Liver (tissue), 9 donors: ENCODE measurements around the gene TRUB2. TPM values are rescaled to one million over a fixed set of nuclear protein-coding genes. Genes with fewer than 3 reads are reported as not detected.

Experiments used
- DNase-seq: peaks from one replicate; pipeline ENCODE4 v3.0.0-alpha.2; 2017; ENCODE audit warnings: low spot score
- H3K27ac ChIP-seq, 2 donors: one replicate each; pipeline ENCODE4 v1.7.0; 2013; ENCODE audit warnings: inconsistent platforms in 2 of 2, low read length in 2 of 2, control low read depth in 1 of 2, low read depth in 1 of 2, mild to moderate bottlenecking in 1 of 2
- H3K27me3 ChIP-seq, 4 donors: one replicate each; pipeline versions ENCODE4 v1.6.1 to v1.7.0; 2013; ENCODE audit warnings: low read length in 3 of 4, inconsistent platforms in 1 of 4, mild to moderate bottlenecking in 1 of 4, moderate library complexity in 1 of 4; ENCODE audit not compliant: control insufficient read depth in 4 of 4, insufficient read depth in 4 of 4
- H3K36me3 ChIP-seq, 4 donors: one replicate each; pipeline versions ENCODE4 v1.6.1 to v1.7.0; 2013; ENCODE audit warnings: low read length in 3 of 4, mild to moderate bottlenecking in 3 of 4, low read depth in 1 of 4, moderate library complexity in 1 of 4; ENCODE audit not compliant: control insufficient read depth in 4 of 4, insufficient read depth in 3 of 4
- H3K4me1 ChIP-seq, 4 donors: one replicate each; pipeline versions ENCODE4 v1.6.1 to v1.7.0; 2013; ENCODE audit warnings: low read length in 3 of 4, mild to moderate bottlenecking in 3 of 4, moderate library complexity in 1 of 4; ENCODE audit not compliant: control insufficient read depth in 4 of 4, insufficient read depth in 4 of 4
- H3K4me3 ChIP-seq, 3 donors: one replicate each; pipeline versions ENCODE4 v1.6.1 to v1.7.0; 2013; ENCODE audit warnings: low read length in 3 of 3, control low read depth in 1 of 3, low read depth in 1 of 3, mild to moderate bottlenecking in 1 of 3
- H3K9ac ChIP-seq, 2 donors: one replicate each; pipeline ENCODE4 v1.7.0; 2013; ENCODE audit warnings: low read length in 2 of 2, mild to moderate bottlenecking in 2 of 2, moderate library complexity in 2 of 2, control low read depth in 1 of 2, low read depth in 1 of 2
- H3K9me3 ChIP-seq, 4 donors: one replicate each; pipeline versions ENCODE4 v1.6.1 to v1.7.0; 2013; ENCODE audit warnings: low read length in 3 of 4; ENCODE audit not compliant: control insufficient read depth in 4 of 4
- ATF3 ChIP-seq: IDR thresholded peaks from 2 replicates; pipeline ENCODE4 v1.6.1; 2016; ENCODE audit warnings: antibody characterized with exemption
- CTCF ChIP-seq: fragments of 150-350 bp; IDR thresholded peaks from 2 replicates; pipeline ENCODE4 v1.5.1; 2017; ENCODE audit warnings: improper control_type of control experiment, low read depth, low read length; ENCODE audit not compliant: missing input control
- EGR1 ChIP-seq, 2 donors: IDR thresholded peaks; 2 replicates each; pipeline ENCODE4 v1.6.1; 2016 to 2018; ENCODE audit warnings: antibody characterized with exemption in 2 of 2, low read depth in 2 of 2
- FOXA1 ChIP-seq: IDR thresholded peaks from 2 replicates; pipeline ENCODE4 v1.6.1; 2016; ENCODE audit warnings: antibody characterized with exemption
- FOXA2 ChIP-seq: IDR thresholded peaks from 2 replicates; pipeline ENCODE4 v1.6.1; 2016; ENCODE audit warnings: antibody characterized with exemption
- GABPA ChIP-seq, 2 donors: IDR thresholded peaks in 1 of 2; conservative IDR thresholded peaks in 1 of 2; 2 replicates each; pipeline ENCODE4 v1.6.1; 2016; ENCODE audit warnings: antibody characterized with exemption in 2 of 2, mild to moderate bottlenecking in 1 of 2, moderate library complexity in 1 of 2
- HNF4A ChIP-seq, 2 donors: conservative IDR thresholded peaks; 2 replicates each; pipeline ENCODE4 v1.6.1; 2016; ENCODE audit warnings: antibody characterized with exemption in 2 of 2, mild to moderate bottlenecking in 2 of 2
- HNF4G ChIP-seq: IDR thresholded peaks from 2 replicates; pipeline ENCODE4 v1.6.1; 2016; ENCODE audit warnings: antibody characterized with exemption
- JUND ChIP-seq, 2 donors: IDR thresholded peaks; 2 replicates each; pipeline ENCODE4 v1.6.1; 2016; ENCODE audit warnings: antibody characterized with exemption in 2 of 2
- MAX ChIP-seq: IDR thresholded peaks from 2 replicates; pipeline ENCODE4 v1.6.1; 2016; ENCODE audit warnings: antibody characterized with exemption
- NR2F2 ChIP-seq: IDR thresholded peaks from 2 replicates; pipeline ENCODE4 v1.6.1; 2016; ENCODE audit warnings: antibody characterized with exemption
- RAD21 ChIP-seq, 2 donors: IDR thresholded peaks; 2 replicates each; pipeline ENCODE4 v1.6.1; 2016; ENCODE audit warnings: antibody characterized with exemption in 2 of 2, mild to moderate bottlenecking in 2 of 2
- REST ChIP-seq: IDR thresholded peaks from 2 replicates; pipeline ENCODE4 v1.6.1; 2016; ENCODE audit warnings: antibody characterized with exemption, mild to moderate bottlenecking
- RXRA ChIP-seq, 2 donors: IDR thresholded peaks; 2 replicates each; pipeline ENCODE4 v1.6.1; 2017 to 2018; ENCODE audit warnings: antibody characterized with exemption in 2 of 2, mild to moderate bottlenecking in 1 of 2
- SP1 ChIP-seq: IDR thresholded peaks from 2 replicates; pipeline ENCODE4 v1.6.1; 2018; ENCODE audit warnings: antibody characterized with exemption, mild to moderate bottlenecking
- TAF1 ChIP-seq: conservative IDR thresholded peaks from 2 replicates; pipeline ENCODE4 v1.6.1; 2016; ENCODE audit warnings: antibody characterized with exemption, mild to moderate bottlenecking
- YY1 ChIP-seq: IDR thresholded peaks from 2 replicates; pipeline ENCODE4 v1.6.1; 2016; ENCODE audit warnings: antibody characterized with exemption, mild to moderate bottlenecking
- ZBTB33 ChIP-seq: IDR thresholded peaks from 2 replicates; pipeline ENCODE4 v1.6.1; 2016; ENCODE audit warnings: antibody characterized with exemption
- WGBS: extraction: QIAGEN DNeasy Blood & Tissue Kit; methylation state at CpG from one replicate; pipeline ENCODE4 v1.1.7; 2013; 5-methylcytosine and 5-hydroxymethylcytosine counted together
- polyA plus RNA-seq, 2 donors: library from polyadenylated mRNA; stranded (reverse) in 1 of 2; unstranded in 1 of 2; fragments of 200-250 nt in 1 of 2; fragments of >200 nt in 1 of 2; fragmentation: Nextera tagmentation in 1 of 2; extraction: Ambion mirVana in 1 of 2; gene quantifications; one replicate each; pipeline versions ENCODE4 v1.2.1 to v1.2.3, GENCODE V29; 2013 to 2015
- total RNA-seq, 2 donors: library from RNA; depleted of rRNA; stranded (reverse); fragments of >200 nt; gene quantifications; one replicate each; pipeline ENCODE4 v1.2.3, GENCODE V29; 2014
- donor health status: healthy.
- donor health status: healthy.
- donor health status: healthy.
- donor health status: healthy.
- donor health status: healthy.

The TRUB2 gene
- total and polyA plus RNA-seq, 4 donors = 12.7 to 35.8 (median 19.4) TPM

GRCh38 chr9:128321343-128321742, 904 bp downstream of the TRUB2 start:
- Histone ChIP-seq H3K4me1 (peaks cover 9 to 38% (median 31%) of the 10 kb centered on the region in 4 donors), H3K27ac (no peak overlapping the region), H3K9me3 (no peaks in the 10 kb centered on the region), H3K4me3 (peak overlapping the region; percentile 69 to 89 (median 75)), H3K9ac (no peak overlapping the region), H3K27me3 (no peaks in the 10 kb centered on the region), H3K36me3 (peaks cover 0 to 27% (median 7%) of the 10 kb centered on the region in 4 donors)
- no peak for DNase-seq
- no peak for TF ChIP-seq CTCF
- no peak for TF ChIP-seq HNF4G
- TF ChIP-seq SP1 = no peak
- no peak for TF ChIP-seq FOXA1
- TF ChIP-seq JUND (IDR thresholded peaks at IDR 0.05) = no peak
- no peak for TF ChIP-seq RAD21 (IDR thresholded peaks at IDR 0.05)
- no peak for TF ChIP-seq ATF3
- TF ChIP-seq YY1 = no peak
- TF ChIP-seq RXRA (IDR thresholded peaks at IDR 0.05) = no peak
- TF ChIP-seq ZBTB33 = no peak
- no peak for TF ChIP-seq FOXA2
- no peak for TF ChIP-seq GABPA (IDR thresholded peaks at IDR 0.05 in 1 of 2, conservative IDR thresholded peaks at IDR 0.05 in 1 of 2)
- no peak for TF ChIP-seq REST
- TF ChIP-seq HNF4A (conservative IDR thresholded peaks at IDR 0.05) = no peak
- TF ChIP-seq EGR1 (IDR thresholded peaks at IDR 0.05; ENCODE audit: low read depth in 2 of 2) = no peak
- TF ChIP-seq MAX = no peak
- TF ChIP-seq TAF1 = no peak
- no peak for TF ChIP-seq NR2F2
- WGBS = 85% methylated on average over 7 of the region's 7 CpGs
